ENCODE data around the gene HDDC2. TPM values are rescaled to one million over a fixed set of nuclear protein-coding genes. Genes with fewer than 3 reads are reported as not detected.

Gene HDDC2
- total RNA-seq, 1 experiment from 2014 or later, result 95.6 TPM

GRCh38 chr6:125262016-125263013 is 39.5 kb downstream of the HDDC2 start:
- RAD21 ChIA-PET (ENCODE audit: low non-redundant PET in 1 of 2, low total read pairs in 2 of 2, uncharacterized antibody in 2 of 2, unreplicated experiment in 2 of 2), result no interaction called here

More at GRCh38 chr6:125262016-125263013, 39.5 kb downstream of the HDDC2 start:
- no peaks in the 10 kb centered on the region for H3K4me1 ChIP-seq (ENCODE audit: control insufficient read depth in 1 of 2, insufficient read depth in 2 of 2, low read length in 2 of 2)
- H3K9me3 ChIP-seq (ENCODE audit: control insufficient read depth in 1 of 2, insufficient read depth in 1 of 2, low read depth in 1 of 2, low read length in 2 of 2), result no peaks in the 10 kb centered on the region
- H4K20me1 ChIP-seq (ENCODE audit: insufficient read depth), result no peaks in the 10 kb centered on the region
- H2AFZ ChIP-seq (ENCODE audit: low read depth, low read length, poor library complexity, severe bottlenecking), result no peak overlapping the region
- POLR2A ChIA-PET, result no interaction called here
- H3K9ac ChIP-seq (ENCODE audit: low read length), result no peak overlapping the region
- H3K9me2 ChIP-seq (ENCODE audit: insufficient read depth), result no peaks in the 10 kb centered on the region
- no peaks in the 10 kb centered on the region for H3K79me2 ChIP-seq (ENCODE audit: insufficient read depth, low read length)
- BruUV-seq (replicated peaks), result no TSS peak
- H3K4me2 ChIP-seq (ENCODE audit: low read length), result no peak overlapping the region
- H3K36me3 ChIP-seq (ENCODE audit: control insufficient read depth in 1 of 2, insufficient read depth in 2 of 2, low read length in 2 of 2), result no peaks in the 10 kb centered on the region
- DNase-seq (ENCODE audit: low read depth, low spot score), result no peak
- TF ChIP-seq ELF1 (IDR thresholded peaks at IDR 0.05; ENCODE audit: borderline replicate concordance, low read depth) (no peak), ZNF274 (IDR thresholded peaks at IDR 0.05; ENCODE audit: low read depth, low read length) (no peak), ZFX (IDR thresholded peaks at IDR 0.05) (no peak), YY1 (IDR thresholded peaks at IDR 0.05; ENCODE audit: extremely low read depth, insufficient replicate concordance, low read depth, low read length) (no peak), EGR1 (IDR thresholded peaks at IDR 0.05; ENCODE audit: low read depth) (no peak), POLR2A (IDR thresholded peaks at IDR 0.05; ENCODE audit: borderline replicate concordance, extremely low read depth, insufficient read depth, insufficient read length) (no peak), JUND (IDR thresholded peaks at IDR 0.05) (no peak), SP1 (IDR thresholded peaks at IDR 0.05; ENCODE audit: low read depth) (no peak), RAD21 (IDR thresholded peaks at IDR 0.05; ENCODE audit: low read depth) (no peak), EZH2 (IDR thresholded peaks at IDR 0.05) (no peak), EZH2phosphoT487 (IDR thresholded peaks at IDR 0.05; ENCODE audit: borderline replicate concordance) (no peak), POLR2AphosphoS5 (IDR thresholded peaks at IDR 0.05; ENCODE audit: low read depth, low read length) (no peak), CTCF (IDR thresholded peaks at IDR 0.05 in 2 of 3, conservative IDR thresholded peaks at IDR 0.05 in 1 of 3; ENCODE audit: borderline replicate concordance in 1 of 3, insufficient read depth in 1 of 3, low read depth in 2 of 3, low read length in 2 of 3) (no peak), TCF7L2 (IDR thresholded peaks at IDR 0.05; ENCODE audit: borderline replicate concordance, extremely low read depth, insufficient read depth, insufficient read length) (no peak), SRF (IDR thresholded peaks at IDR 0.05; ENCODE audit: low read depth) (no peak), SIN3A (IDR thresholded peaks at IDR 0.05; ENCODE audit: low read depth) (no peak), CBX3 (IDR thresholded peaks at IDR 0.05; ENCODE audit: low read depth) (no peak)
- TF ChIP-seq, protein P1, sequence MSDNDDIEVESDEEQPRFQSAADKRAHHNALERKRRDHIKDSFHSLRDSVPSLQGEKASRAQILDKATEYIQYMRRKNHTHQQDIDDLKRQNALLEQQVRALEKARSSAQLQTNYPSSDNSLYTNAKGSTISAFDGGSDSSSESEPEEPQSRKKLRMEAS (IDR thresholded peaks at IDR 0.05), result no peak
- TF ChIP-seq, protein P2, sequence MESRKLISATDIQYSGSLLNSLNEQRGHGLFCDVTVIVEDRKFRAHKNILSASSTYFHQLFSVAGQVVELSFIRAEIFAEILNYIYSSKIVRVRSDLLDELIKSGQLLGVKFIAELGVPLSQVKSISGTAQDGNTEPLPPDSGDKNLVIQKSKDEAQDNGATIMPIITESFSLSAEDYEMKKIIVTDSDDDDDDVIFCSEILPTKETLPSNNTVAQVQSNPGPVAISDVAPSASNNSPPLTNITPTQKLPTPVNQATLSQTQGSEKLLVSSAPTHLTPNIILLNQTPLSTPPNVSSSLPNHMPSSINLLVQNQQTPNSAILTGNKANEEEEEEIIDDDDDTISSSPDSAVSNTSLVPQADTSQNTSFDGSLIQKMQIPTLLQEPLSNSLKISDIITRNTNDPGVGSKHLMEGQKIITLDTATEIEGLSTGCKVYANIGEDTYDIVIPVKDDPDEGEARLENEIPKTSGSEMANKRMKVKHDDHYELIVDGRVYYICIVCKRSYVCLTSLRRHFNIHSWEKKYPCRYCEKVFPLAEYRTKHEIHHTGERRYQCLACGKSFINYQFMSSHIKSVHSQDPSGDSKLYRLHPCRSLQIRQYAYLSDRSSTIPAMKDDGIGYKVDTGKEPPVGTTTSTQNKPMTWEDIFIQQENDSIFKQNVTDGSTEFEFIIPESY (IDR thresholded peaks at IDR 0.05; ENCODE audit: extremely low read depth, insufficient replicate concordance, low read length), result no peak
- TF ChIP-seq, protein P3, sequence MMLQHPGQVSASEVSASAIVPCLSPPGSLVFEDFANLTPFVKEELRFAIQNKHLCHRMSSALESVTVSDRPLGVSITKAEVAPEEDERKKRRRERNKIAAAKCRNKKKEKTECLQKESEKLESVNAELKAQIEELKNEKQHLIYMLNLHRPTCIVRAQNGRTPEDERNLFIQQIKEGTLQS (IDR thresholded peaks at IDR 0.05), result no peak
- CTCF ChIA-PET, result no interaction called here
- ATAC-seq, result no peak
- H3K27me3 ChIP-seq (ENCODE audit: insufficient read depth, low read length), result no peaks in the 10 kb centered on the region
- H3K4me3 ChIP-seq (replicated peaks in 1 of 2; ENCODE audit: low read depth in 1 of 2, low read length in 2 of 2), result no peak overlapping the region
- H3K27ac ChIP-seq (ENCODE audit: low read depth, low read length), result no peak overlapping the region
- intact Hi-C loops (cut with micrococcal nuclease), result no loop called here

Measured in HCT116 (cell line).